GM19025 (cell line): ENCODE data around the gene SELENOV.

Experiments
- ATAC-seq: cut with Tn5 transposase; IDR thresholded peaks from one replicate; pipeline ENCODE4 v1.9.1; 2021; ENCODE audit warnings: mild to moderate bottlenecking, low read depth, moderate library complexity; ENCODE audit not compliant: unreplicated experiment

SELENOV gene

DNA sequence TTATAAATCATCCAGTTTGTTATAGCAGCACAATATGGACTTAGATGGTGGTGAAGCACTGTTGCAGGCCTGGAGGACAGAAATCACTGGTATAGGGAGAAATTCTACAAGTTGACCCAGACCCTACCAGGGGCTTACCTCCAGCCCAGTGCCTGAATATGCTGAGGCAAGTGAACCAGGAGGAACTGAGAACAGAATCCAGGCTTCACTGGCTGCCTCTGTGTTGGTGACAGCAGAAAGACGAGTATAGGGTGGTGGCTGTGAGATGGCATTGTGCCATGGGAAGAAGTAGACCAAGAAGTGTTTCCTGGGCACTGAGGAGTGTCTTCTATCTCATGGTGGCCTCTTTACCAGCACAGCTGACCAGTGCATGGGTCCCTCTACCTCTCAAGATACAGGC is 40.9 kb downstream of the SELENOV start:
- no peak for ATAC-seq

GRCh38 chr19:39557811-39558623 is 43.1 kb downstream of the SELENOV start:
- no peak for ATAC-seq

DNA sequence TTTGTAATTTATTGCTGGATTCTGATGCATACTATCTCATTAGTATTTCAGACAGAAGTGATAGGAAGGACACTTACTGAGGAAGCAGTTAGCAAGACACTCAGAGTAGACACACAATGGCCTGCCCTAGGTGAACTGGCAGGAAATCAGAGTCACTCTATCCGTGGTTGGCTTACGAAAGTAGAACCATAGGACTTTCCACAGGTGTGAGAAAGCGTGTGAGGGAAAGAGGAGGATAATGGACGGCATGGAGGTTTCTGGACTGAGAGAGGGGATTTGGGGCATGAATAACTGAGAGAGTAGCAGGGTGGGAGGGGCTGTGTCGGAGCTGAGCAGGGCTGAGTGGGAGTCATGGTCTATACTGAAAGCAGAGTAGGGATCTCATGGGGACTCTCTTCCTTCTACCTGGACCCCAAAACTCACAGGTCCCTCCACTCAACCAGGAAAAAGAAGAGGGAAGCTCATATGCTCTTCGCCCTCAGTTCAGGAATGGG is 43.7 kb downstream of the SELENOV start:
- no peak for ATAC-seq

GRCh38 chr19:39563408-39563807 is 48.5 kb downstream of the SELENOV start:
- ATAC-seq: no peak

DNA sequence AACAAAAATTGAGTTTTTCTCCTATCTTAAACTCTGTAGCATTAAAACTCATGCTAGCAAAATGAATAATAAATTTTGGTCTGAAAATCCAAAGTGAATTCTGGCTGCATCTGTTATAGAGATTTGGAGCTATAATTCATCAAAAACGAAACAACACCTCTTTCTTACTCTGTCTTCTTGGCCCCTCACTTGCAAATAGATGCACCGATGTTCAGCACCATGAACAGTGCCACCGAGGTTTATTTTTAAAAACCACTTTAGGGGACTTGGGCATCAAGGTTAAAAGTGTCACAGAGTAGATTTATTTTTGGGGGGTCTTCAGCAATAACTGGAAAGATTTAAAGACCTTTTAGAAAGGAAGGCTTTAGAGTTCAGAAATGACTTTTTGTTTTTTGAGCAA is 51.1 kb downstream of the SELENOV start:
- ATAC-seq: no peak

GRCh38 chr19:39568604-39569003 is 53.7 kb downstream of the SELENOV start:
- ATAC-seq: no peak
